SK-N-SH treated with all-trans-retinoic acid at 6 μM for 48 hours (cell line): Measurements from ENCODE around the gene XPO1.

Experiments used
- ATAC-seq: fragments of 200-7000 bp; cut with Tn5 transposase; 3 replicates; pipeline ENCODE4 v1.9.1; 2020; ENCODE audit warnings: mild to moderate bottlenecking, moderate library complexity
- ARNTL ChIP-seq: fragments of 450-650 bp; formaldehyde crosslinking; IDR thresholded peaks from 2 replicates; pipeline ENCODE4 v1.5.0; 2020; ENCODE audit warnings: low read depth, mild to moderate bottlenecking, moderate library complexity, borderline replicate concordance
- BACH2 ChIP-seq: fragments of 250-450 bp; sonication (Bioruptor Pico); IDR thresholded peaks from 2 replicates; pipeline ENCODE4 v1.9.0; 2021; ENCODE audit warnings: mild to moderate bottlenecking, borderline replicate concordance
- CREB5 ChIP-seq: fragments of 250-450 bp; sonication (Bioruptor Pico); IDR thresholded peaks from 2 replicates; pipeline ENCODE4 v1.5.1; 2020; ENCODE audit warnings: low read depth, mild to moderate bottlenecking, moderate library complexity
- CSDC2 ChIP-seq: fragments of 250-450 bp; sonication (Bioruptor Pico); IDR thresholded peaks from 2 replicates; pipeline ENCODE4 v1.5.0; 2020; ENCODE audit warnings: mild to moderate bottlenecking, moderate library complexity
- CSRNP3 ChIP-seq: fragments of 250-450 bp; sonication (Bioruptor Pico); IDR thresholded peaks from 2 replicates; pipeline ENCODE4 v1.5.1; 2021; ENCODE audit warnings: mild to moderate bottlenecking, moderate library complexity
- ESRRG ChIP-seq: fragments of 250-450 bp; sonication (Bioruptor Pico); IDR thresholded peaks from 2 replicates; pipeline ENCODE4 v1.6.1; 2021; ENCODE audit warnings: mild to moderate bottlenecking
- ISL1 ChIP-seq: fragments of 250-450 bp; sonication (Bioruptor Pico); IDR thresholded peaks from 2 replicates; pipeline ENCODE4 v2.1.2; 2022; ENCODE audit warnings: mild to moderate bottlenecking, moderate library complexity
- OSR1 ChIP-seq: fragments of 250-450 bp; sonication (Bioruptor Pico); IDR thresholded peaks from 2 replicates; pipeline ENCODE4 v1.8.0; 2022; ENCODE audit warnings: moderate library complexity, mild to moderate bottlenecking, inconsistent platforms
- PATZ1 ChIP-seq: fragments of 250-450 bp; sonication (Bioruptor Pico); IDR thresholded peaks from 2 replicates; pipeline ENCODE4 v1.8.0; 2020; ENCODE audit warnings: mild to moderate bottlenecking, moderate library complexity, borderline replicate concordance
- POU6F1 ChIP-seq: fragments of 250-450 bp; sonication (Bioruptor Pico); IDR thresholded peaks from 2 replicates; pipeline ENCODE4 v1.8.0; 2021; ENCODE audit warnings: low read depth, mild to moderate bottlenecking, moderate library complexity, borderline replicate concordance
- PPARA ChIP-seq: fragments of 250-450 bp; sonication (Bioruptor Pico); IDR thresholded peaks from 2 replicates; pipeline ENCODE4 v1.5.0; 2020; ENCODE audit warnings: mild to moderate bottlenecking, borderline replicate concordance
- RARB ChIP-seq: fragments of 250-450 bp; sonication (Bioruptor Pico); IDR thresholded peaks from 2 replicates; pipeline ENCODE4 v1.8.0; 2021; ENCODE audit warnings: mild to moderate bottlenecking, moderate library complexity
- SNAI2 ChIP-seq: fragments of 250-450 bp; sonication (Bioruptor Pico); IDR thresholded peaks from 2 replicates; pipeline ENCODE4 v1.5.0; 2020; ENCODE audit warnings: mild to moderate bottlenecking, moderate library complexity
- TCF4 ChIP-seq: fragments of 250-450 bp; sonication (Bioruptor Pico); IDR thresholded peaks from 2 replicates; pipeline ENCODE4 v1.8.0; 2021; ENCODE audit warnings: mild to moderate bottlenecking, moderate library complexity, borderline replicate concordance
- TOX ChIP-seq: fragments of 250-450 bp; sonication (Bioruptor Pico); IDR thresholded peaks from 2 replicates; pipeline ENCODE4 v1.8.0; 2021; ENCODE audit warnings: mild to moderate bottlenecking, moderate library complexity, borderline replicate concordance
- TSHZ2 ChIP-seq: fragments of 250-450 bp; sonication (Bioruptor Pico); IDR thresholded peaks from 2 replicates; pipeline ENCODE4 v1.5.0; 2020; ENCODE audit warnings: mild to moderate bottlenecking, moderate library complexity
- ZC3H10 ChIP-seq: fragments of 250-450 bp; sonication (Bioruptor Pico); IDR thresholded peaks from 2 replicates; pipeline ENCODE4 v1.5.1; 2021; ENCODE audit warnings: mild to moderate bottlenecking, moderate library complexity
- ZFP30 ChIP-seq: fragments of 450-650 bp; formaldehyde crosslinking; IDR thresholded peaks from 2 replicates; pipeline ENCODE4 v1.5.0; 2022; ENCODE audit warnings: mild to moderate bottlenecking, moderate library complexity
- ZNF565 ChIP-seq: fragments of 450-650 bp; formaldehyde crosslinking; conservative IDR thresholded peaks from 2 replicates; pipeline ENCODE4 v1.5.0; 2020; ENCODE audit warnings: low read depth, mild to moderate bottlenecking, moderate library complexity
- ZNF70 ChIP-seq: fragments of 450-650 bp; formaldehyde crosslinking; IDR thresholded peaks from 2 replicates; pipeline ENCODE4 v1.5.0; 2020; ENCODE audit warnings: mild to moderate bottlenecking, moderate library complexity
- ZNF8 ChIP-seq: fragments of 450-650 bp; formaldehyde crosslinking; IDR thresholded peaks from 2 replicates; pipeline ENCODE4 v1.5.0; 2020; ENCODE audit warnings: mild to moderate bottlenecking, moderate library complexity

Gene XPO1

GRCh38 chr2:61512768-61513398 lies 25.3 kb downstream of the XPO1 start (continued):
- TF ChIP-seq PATZ1 (CRISPR knock-in tag) (no peak), POU6F1 (CRISPR knock-in tag) (no peak)

- TF ChIP-seq ZNF565 (CRISPR knock-in tag) (no peak), SNAI2 (CRISPR knock-in tag) (no peak), ESRRG (no peak), RARB (CRISPR knock-in tag) (no peak), ZFP30 (CRISPR knock-in tag) (no peak), PPARA (no peak), TCF4 (no peak)
- ATAC-seq = 0 out of 3 replicates have a peak, but pooled peaks have one; percentile 22
These were observed 27.2 kb downstream of the XPO1 start for GRCh38 chr2:61510674-61511671.

GRCh38 chr2:61504949-61505348 lies 33.2 kb downstream of the XPO1 start:
- ATAC-seq = no peak
- TF ChIP-seq ARNTL (CRISPR knock-in tag) (no peak), CSRNP3 (CRISPR knock-in tag) (no peak)

GRCh38 chr2:61499060-61499459 lies 39.1 kb downstream of the XPO1 start:
- no peak for ATAC-seq
- TF ChIP-seq PPARA = no peak
- TF ChIP-seq CSRNP3 (CRISPR knock-in tag) = no peak
- no peak for TF ChIP-seq ZNF565 (CRISPR knock-in tag)
- TF ChIP-seq ARNTL (CRISPR knock-in tag) = no peak
- no peak for TF ChIP-seq BACH2 (CRISPR knock-in tag)
- no peak for TF ChIP-seq PATZ1 (CRISPR knock-in tag)
- no peak for TF ChIP-seq ZFP30 (CRISPR knock-in tag)
- TF ChIP-seq ZC3H10 (CRISPR knock-in tag) = no peak
- no peak for TF ChIP-seq ISL1 (CRISPR knock-in tag)
- TF ChIP-seq RARB (CRISPR knock-in tag) = no peak
- TF ChIP-seq TSHZ2 (CRISPR knock-in tag) = no peak
- no peak for TF ChIP-seq OSR1 (CRISPR knock-in tag)
- no peak for TF ChIP-seq CREB5 (CRISPR knock-in tag)
- TF ChIP-seq ZNF8 = no peak
- TF ChIP-seq TCF4 = no peak
- TF ChIP-seq TOX (CRISPR knock-in tag) = no peak
- no peak for TF ChIP-seq ZNF70 (CRISPR knock-in tag)
- no peak for TF ChIP-seq CSDC2 (CRISPR knock-in tag)
- no peak for TF ChIP-seq SNAI2 (CRISPR knock-in tag)
